GM10266 (cell line): ENCODE data around the gene SLC22A4.

Experiments
- DNase-seq: peaks from one replicate; pipeline ENCODE4 v3.0.0; 2012; ENCODE audit errors: extremely low spot score
- CTCF ChIP-seq: IDR thresholded peaks from 2 replicates; pipeline ENCODE4 v1.5.1; 2012; ENCODE audit warnings: mild to moderate bottlenecking, low read depth; ENCODE audit not compliant: control insufficient read depth, insufficient read depth; ENCODE audit errors: missing control alignments

The SLC22A4 gene

GRCh38 chr5:132305420-132305819, 11.2 kb downstream of the SLC22A4 start:
- TF ChIP-seq CTCF = no peak
- no peak for DNase-seq

- no peak for TF ChIP-seq CTCF
- DNase-seq = no peak
Observed at GRCh38 chr5:132308701-132309100, 14.5 kb downstream of the SLC22A4 start.

GRCh38 chr5:132309679-132310078, 15.5 kb downstream of the SLC22A4 start:
- no peak for TF ChIP-seq CTCF

GRCh38 chr5:132310141-132310834, 16.1 kb downstream of the SLC22A4 start:
- TF ChIP-seq CTCF = no peak

More at GRCh38 chr5:132309679-132310078, 15.5 kb downstream of the SLC22A4 start:
- no peak for DNase-seq

GRCh38 chr5:132313366-132313765, 19.2 kb downstream of the SLC22A4 start:
- no peak for DNase-seq
- TF ChIP-seq CTCF = no peak

More at GRCh38 chr5:132310141-132310834, 16.1 kb downstream of the SLC22A4 start:
- no peak for DNase-seq

- no peak for DNase-seq
- no peak for TF ChIP-seq CTCF
Observed at GRCh38 chr5:132313961-132314432, 19.8 kb downstream of the SLC22A4 start.

GRCh38 chr5:132315529-132316067, 21.4 kb downstream of the SLC22A4 start:
- TF ChIP-seq CTCF = no peak
- no peak for DNase-seq
